Left lobe of liver (tissue), 2 donors: Measurements from ENCODE around the gene SRGAP3. TPM values are rescaled to one million over a fixed set of nuclear protein-coding genes. Genes with fewer than 3 reads are reported as not detected.
A peak's percentile ranks its signal among the peaks of the same experiment; 100 is the strongest.

ENCODE experiments used
- ATAC-seq: fragments of 200-7000 bp; cut with Tn5 transposase; one replicate; pipeline ENCODE4 v1.9.1; 2020; ENCODE audit warnings: mild to moderate bottlenecking, moderate library complexity
- DNase-seq: peaks from one replicate; pipeline ENCODE4 v3.0.0-alpha.2; 2020; ENCODE audit warnings: low spot score
- total RNA-seq: library from RNA; stranded (reverse); gene quantifications from one replicate; pipeline ENCODE4 v1.2.1, GENCODE V29; 2021
- donor health status: DM: no; HTN: no; CAD: no; lungs with moderate emphysema.
- donor health status: DM: no; HTN: yes; CAD: no.

The SRGAP3 gene
- total RNA-seq, 1 donor from 2014 or later: 2.8 TPM

GRCh38 chr3:9151240-9151639 lies 98.2 kb downstream of the SRGAP3 start:
- ATAC-seq: no peak
- DNase-seq: no peak

DNA sequence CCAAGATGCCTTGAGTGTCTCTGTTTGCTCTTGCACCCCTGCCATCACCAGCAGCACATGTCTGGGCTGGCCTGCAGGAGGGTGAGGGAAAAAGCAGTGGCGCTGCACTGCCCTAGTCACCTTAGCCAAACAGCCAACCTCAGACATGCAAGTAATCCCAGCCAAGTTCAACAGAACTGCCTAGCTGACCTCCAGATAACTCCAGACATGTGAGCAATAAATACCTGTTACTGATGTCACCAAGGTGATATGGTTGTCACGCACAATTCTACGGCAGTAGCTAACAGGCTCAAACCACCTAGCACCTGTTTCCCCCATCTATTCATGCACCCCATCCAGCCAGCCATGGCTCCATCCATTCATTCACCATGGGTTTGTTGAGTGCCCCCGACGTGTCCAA lies 99.9 kb downstream of the SRGAP3 start:
- peak; percentile 88 for ATAC-seq
- DNase-seq: no peak

- no peak for ATAC-seq
- DNase-seq: no peak
Observed at GRCh38 chr3:9147896-9148266, 101.6 kb downstream of the SRGAP3 start.

DNA sequence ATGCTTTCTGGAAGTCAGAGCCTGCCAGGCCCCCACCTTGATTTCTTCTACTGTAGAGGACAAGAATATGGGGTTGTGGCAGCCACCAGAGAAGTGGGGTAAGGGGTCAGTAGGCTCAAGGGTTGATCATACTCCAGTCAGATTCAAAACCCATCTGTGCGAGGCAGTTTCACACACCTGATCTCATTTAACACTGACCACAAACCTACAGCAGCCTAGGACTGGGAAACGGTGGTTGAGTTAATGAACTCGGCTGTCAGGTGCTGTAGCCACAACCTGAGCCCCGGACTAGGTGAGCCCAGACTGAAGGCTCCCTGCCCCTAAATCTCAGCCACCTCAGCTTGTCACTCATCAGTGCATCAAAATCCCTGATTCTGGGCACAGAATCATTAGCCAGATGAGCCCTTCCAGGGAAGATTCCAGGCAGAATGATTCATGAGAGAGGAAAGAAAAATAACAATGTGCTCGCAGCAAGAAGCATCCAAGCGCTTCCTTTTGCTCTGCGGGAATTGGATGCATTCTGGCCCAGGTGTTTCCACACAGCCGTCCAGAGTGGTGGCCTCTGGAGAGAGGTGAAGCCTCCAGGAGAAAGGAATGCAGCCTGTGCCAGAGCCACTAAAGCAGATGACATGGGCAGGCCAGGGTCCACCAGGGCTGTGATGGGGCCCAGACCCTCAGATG lies 102.1 kb downstream of the SRGAP3 start:
- DNase-seq (no peak), ATAC-seq (no peak)

GRCh38 chr3:9146367-9147071 lies 102.9 kb downstream of the SRGAP3 start:
- ATAC-seq (no peak), DNase-seq (no peak)

GRCh38 chr3:9143184-9143583 lies 106.3 kb downstream of the SRGAP3 start:
- no peak for DNase-seq
- no peak for ATAC-seq

DNA sequence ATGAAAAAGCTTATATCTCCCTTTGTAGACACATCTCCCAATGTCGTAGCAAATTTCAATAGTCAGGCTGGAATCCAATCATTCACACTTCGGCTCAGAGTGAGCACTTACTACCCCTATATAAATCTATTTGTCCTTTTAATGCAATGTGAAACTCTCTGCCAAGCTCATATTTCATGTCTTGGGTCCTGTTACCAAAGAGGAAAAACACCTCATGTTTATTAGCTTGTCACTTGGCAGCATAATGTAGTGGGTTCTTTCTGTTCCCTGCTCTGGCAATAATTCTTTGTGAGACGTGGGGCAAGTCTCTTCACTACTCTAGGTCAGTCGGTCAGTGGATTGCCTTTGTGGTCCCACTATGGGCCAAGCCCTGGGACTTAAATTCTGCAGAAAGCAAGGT lies 107.1 kb downstream of the SRGAP3 start:
- no peak for DNase-seq
- ATAC-seq: no peak

GRCh38 chr3:9141928-9142289 lies 107.5 kb downstream of the SRGAP3 start:
- DNase-seq (no peak), ATAC-seq (no peak)

- DNase-seq (no peak), ATAC-seq (no peak)
Observed at GRCh38 chr3:9139366-9139765, 110.1 kb downstream of the SRGAP3 start.

DNA sequence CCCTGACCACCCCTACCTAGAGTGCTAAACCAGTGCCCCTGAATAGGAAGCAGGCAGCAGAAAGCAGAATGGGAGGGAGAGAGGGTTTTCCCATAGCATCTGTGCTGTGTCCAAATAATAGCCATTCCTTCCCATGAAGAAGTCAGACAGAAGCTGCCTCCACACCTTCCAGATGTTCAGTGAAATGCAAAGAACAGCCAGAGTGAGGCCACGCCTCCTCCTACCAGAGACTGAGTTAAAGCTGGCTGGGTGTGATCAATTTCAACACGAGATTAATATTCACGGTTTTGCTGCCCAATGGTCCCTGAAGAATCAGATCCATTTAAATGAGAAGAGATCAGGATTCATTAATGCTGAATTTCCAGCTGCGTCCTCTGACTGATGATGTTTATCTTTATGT lies 111.8 kb downstream of the SRGAP3 start:
- no peak for DNase-seq
- no peak for ATAC-seq

- DNase-seq (no peak), ATAC-seq (no peak)
Observed at GRCh38 chr3:9136746-9137465, 112.5 kb downstream of the SRGAP3 start.

DNA sequence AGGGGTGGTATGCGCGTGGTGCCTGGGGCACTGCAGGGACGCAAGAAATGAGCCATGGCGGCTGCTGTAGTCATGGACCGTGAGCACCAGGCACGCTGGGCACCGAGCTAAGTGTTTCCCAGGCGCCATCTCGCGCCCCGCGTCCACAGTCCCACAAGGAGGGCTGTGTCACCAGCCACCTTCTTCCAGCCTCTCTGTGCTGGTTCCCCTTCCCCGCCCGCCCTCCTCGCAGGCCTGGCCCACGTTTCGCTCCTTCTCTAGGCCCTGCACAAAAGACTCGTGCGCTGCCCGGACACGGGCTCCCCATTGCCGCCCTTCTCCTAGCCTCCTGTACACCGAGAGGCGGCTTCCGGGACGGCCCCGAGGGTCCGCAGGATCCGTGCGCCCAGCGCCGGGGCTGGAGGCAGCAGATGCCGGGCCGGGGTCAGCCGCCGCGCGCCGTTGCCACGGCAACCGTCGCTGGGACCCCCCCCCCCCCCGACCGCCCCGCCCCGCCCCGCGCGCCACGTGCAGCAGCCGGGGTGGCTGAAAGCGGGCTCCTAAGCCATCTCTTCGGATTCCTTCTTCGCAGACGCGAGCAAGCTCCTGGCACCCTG lies 113.4 kb downstream of the SRGAP3 start:
- ATAC-seq: peak; percentile 18
- no peak for DNase-seq

DNA sequence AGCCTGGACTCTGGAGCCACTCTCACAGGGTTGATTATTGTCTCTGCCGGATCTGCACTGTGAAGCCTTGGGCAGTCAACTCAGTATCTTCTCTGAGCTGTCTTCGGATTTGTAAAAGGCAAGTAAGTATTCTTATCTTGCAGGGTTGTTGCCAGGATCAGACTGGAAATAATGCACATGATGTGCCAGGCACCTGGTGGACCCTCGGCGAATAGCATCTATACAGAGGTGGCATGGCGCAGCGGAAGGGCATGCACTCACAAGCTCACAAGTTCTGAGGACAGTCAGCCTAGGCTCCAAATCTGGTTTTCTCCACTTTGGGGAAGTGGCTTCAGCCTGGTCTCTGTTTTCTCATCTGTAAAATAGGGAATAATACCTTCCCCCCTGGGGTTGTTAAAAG lies 113.9 kb downstream of the SRGAP3 start:
- ATAC-seq (no peak), DNase-seq (no peak)

GRCh38 chr3:9133656-9134055 lies 115.8 kb downstream of the SRGAP3 start:
- ATAC-seq (no peak), DNase-seq (no peak)

- ATAC-seq (no peak), DNase-seq (no peak)
Observed at GRCh38 chr3:9130345-9131305, 118.8 kb downstream of the SRGAP3 start.

DNA sequence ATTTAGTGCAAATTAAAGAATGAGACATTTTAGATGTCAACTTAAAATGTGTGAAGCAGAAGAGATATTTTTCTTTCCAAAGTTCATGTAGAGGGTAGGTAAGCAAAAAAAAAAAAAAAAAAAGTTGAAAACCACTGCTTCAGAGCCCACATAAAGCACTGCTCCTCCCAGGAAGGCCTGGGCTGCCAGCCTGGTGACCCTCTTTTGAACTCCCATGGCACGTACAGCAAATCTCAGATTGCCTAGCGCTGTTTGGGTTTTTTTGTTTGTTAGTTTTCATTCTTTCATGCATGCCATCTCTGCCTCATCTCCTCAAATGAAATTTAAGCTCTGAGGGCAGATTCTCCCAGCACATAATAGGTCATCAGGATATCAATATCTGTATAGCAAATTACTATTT lies 120.1 kb downstream of the SRGAP3 start:
- DNase-seq: no peak
- ATAC-seq: no peak

GRCh38 chr3:9125278-9125951 lies 124.0 kb downstream of the SRGAP3 start:
- DNase-seq (no peak), ATAC-seq (no peak)

DNA sequence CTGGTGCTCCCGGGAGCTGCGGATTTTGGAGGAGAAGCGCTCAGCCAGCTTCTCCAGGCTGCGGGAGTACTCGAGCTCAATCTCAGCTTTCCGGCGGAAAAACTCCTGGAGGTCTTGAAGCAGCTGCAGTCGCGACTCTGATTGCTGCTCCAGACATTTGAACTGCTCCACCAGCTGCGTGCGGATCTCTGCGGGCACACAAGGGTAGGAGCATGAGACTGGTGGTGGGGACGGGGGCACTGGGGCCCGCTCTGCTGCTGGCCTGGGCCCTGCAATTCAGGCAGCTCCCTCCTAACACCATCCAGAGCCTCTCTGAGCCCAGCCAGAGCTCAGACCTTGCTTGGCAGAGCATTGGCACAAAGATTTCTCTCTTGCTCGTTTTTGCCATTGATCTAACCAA lies 124.7 kb downstream of the SRGAP3 start:
- DNase-seq (no peak), ATAC-seq (no peak)

DNA sequence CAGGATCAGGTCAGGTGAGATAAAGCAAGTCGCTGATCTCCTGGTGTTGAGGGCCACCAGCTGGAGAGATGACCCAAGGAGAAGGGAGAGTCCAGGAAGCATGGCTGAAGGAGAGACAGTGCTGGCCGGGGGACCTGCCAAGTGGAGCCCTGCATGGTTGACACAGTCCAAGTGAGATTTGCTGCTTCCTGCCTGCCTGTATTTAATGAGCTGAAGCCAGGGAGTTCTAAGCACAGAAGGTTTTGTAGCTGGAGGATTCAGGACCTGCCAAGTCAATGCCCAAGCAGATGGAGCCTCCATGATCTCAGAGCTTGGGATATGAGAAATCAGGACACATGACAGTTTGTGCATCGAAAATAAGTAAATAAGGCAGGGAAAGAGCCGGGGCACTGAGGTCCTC lies 125.6 kb downstream of the SRGAP3 start:
- DNase-seq: no peak
- ATAC-seq: no peak

DNA sequence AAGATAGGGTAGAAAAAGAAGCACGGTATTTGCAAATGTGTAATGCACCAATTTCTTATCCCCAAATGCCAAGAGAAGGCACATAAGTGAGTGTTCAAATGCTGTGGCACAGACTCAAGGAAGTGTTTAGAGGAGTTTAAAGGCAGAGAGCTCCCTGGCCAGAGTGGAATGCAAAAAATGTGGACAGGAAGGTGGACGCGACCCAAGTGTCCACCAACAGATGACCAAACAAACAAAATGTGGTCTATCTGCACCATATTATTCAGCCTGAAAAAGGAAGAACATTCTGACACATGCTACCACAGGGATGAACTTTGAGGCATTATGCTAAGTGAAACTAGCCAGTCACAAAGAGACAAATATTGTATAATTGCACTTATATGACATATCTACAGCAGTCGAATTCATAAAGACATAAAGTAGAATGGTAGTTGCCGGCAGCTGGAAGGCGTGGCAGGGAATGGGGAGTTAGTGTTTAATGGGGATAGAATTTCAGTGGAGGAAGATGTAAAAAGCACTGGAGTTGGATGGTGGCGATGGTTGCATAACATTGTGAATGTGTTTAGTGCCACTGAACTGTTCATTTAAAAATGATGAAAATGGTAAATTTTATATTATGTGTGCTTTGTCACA lies 126.6 kb downstream of the SRGAP3 start:
- no peak for DNase-seq
- ATAC-seq: no peak
